H9 (cell line): ENCODE measurements around the gene LRCH1. TPM values are rescaled to one million over a fixed set of nuclear protein-coding genes. Genes with fewer than 3 reads are reported as not detected.

Experiments
- DNase-seq: peaks from one replicate; pipeline ENCODE4 v3.0.0-alpha.2; 2017
- H2AFZ ChIP-seq: one replicate; pipeline ENCODE4 v1.6.1; 2013; ENCODE audit warnings: mild to moderate bottlenecking, low read length, control low read depth, moderate library complexity
- H2AK5ac ChIP-seq: 2 replicates; pipeline ENCODE4 v1.6.1; 2013; ENCODE audit warnings: low read length, control low read depth, mixed read lengths; ENCODE audit not compliant: insufficient read length
- H2BK120ac ChIP-seq: one replicate; pipeline ENCODE4 v1.6.1; 2013; ENCODE audit warnings: low read depth, mild to moderate bottlenecking, low read length, control low read depth, inconsistent platforms; ENCODE audit not compliant: poor library complexity, severe bottlenecking
- H2BK12ac ChIP-seq: 2 replicates; pipeline ENCODE4 v1.6.1; 2013; ENCODE audit warnings: low read length, control low read depth, mixed read lengths, low read depth; ENCODE audit not compliant: insufficient read length
- H2BK15ac ChIP-seq: 2 replicates; pipeline ENCODE4 v1.6.1; 2013; ENCODE audit warnings: low read depth, low read length, control low read depth
- H2BK20ac ChIP-seq: one replicate; pipeline ENCODE4 v1.6.1; 2013; ENCODE audit warnings: low read depth, mild to moderate bottlenecking, low read length, control low read depth, inconsistent platforms; ENCODE audit not compliant: poor library complexity, severe bottlenecking
- H2BK5ac ChIP-seq: 2 replicates; pipeline ENCODE4 v1.6.1; 2013; ENCODE audit warnings: low read length, control low read depth, mixed read lengths; ENCODE audit not compliant: insufficient read length
- H3K14ac ChIP-seq: 2 replicates; pipeline ENCODE4 v1.6.1; 2013; ENCODE audit warnings: low read length, control low read depth; ENCODE audit not compliant: insufficient read depth
- H3K18ac ChIP-seq: 2 replicates; pipeline ENCODE4 v1.6.1; 2013; ENCODE audit warnings: low read depth, mild to moderate bottlenecking, mixed read lengths, low read length, control low read depth; ENCODE audit not compliant: insufficient read length
- H3K23ac ChIP-seq: 2 replicates; pipeline ENCODE4 v1.6.1; 2013; ENCODE audit warnings: low read length, control low read depth, mixed read lengths, low read depth; ENCODE audit not compliant: insufficient read length
- H3K23me2 ChIP-seq: 2 replicates; pipeline ENCODE4 v1.6.1; 2013; ENCODE audit warnings: low read depth, mild to moderate bottlenecking, mixed read lengths, low read length, control low read depth; ENCODE audit not compliant: insufficient read length, poor library complexity, severe bottlenecking
- H3K27ac ChIP-seq: 2 replicates; pipeline ENCODE4 v1.5.1; 2013; ENCODE audit warnings: low read length, control low read depth, mixed read lengths, low read depth; ENCODE audit not compliant: insufficient read length
- H3K27me3 ChIP-seq: 2 replicates; pipeline ENCODE4 v1.6.1; 2013; ENCODE audit warnings: low read length, control low read depth, inconsistent platforms; ENCODE audit not compliant: insufficient read depth
- H3K4ac ChIP-seq: 2 replicates; pipeline ENCODE4 v1.6.1; 2013; ENCODE audit warnings: low read depth, mild to moderate bottlenecking, control low read depth, inconsistent platforms, low read length, moderate library complexity
- H3K4me1 ChIP-seq: 2 replicates; pipeline ENCODE4 v1.6.1; 2013; ENCODE audit warnings: low read length, control low read depth, inconsistent platforms; ENCODE audit not compliant: insufficient read depth
- H3K4me2 ChIP-seq: 2 replicates; pipeline ENCODE4 v1.6.1; 2013; ENCODE audit warnings: low read length, control low read depth, mixed read lengths; ENCODE audit not compliant: insufficient read length, insufficient read depth
- H3K56ac ChIP-seq: 2 replicates; pipeline ENCODE4 v1.6.1; 2013; ENCODE audit warnings: low read depth, mild to moderate bottlenecking, mixed read lengths, low read length, control low read depth; ENCODE audit not compliant: insufficient read length
- H3K79me1 ChIP-seq: 2 replicates; pipeline ENCODE4 v1.6.1; 2013; ENCODE audit warnings: low read depth, mild to moderate bottlenecking, moderate library complexity, low read length, control low read depth, inconsistent platforms; ENCODE audit not compliant: insufficient read depth, poor library complexity, severe bottlenecking
- H3K79me2 ChIP-seq: 2 replicates; pipeline ENCODE4 v1.6.1; 2013; ENCODE audit warnings: low read length, control low read depth, inconsistent platforms; ENCODE audit not compliant: insufficient read depth
- H3K9ac ChIP-seq: 2 replicates; pipeline ENCODE4 v1.6.1; 2013; ENCODE audit warnings: low read length, control low read depth, mixed read lengths; ENCODE audit not compliant: insufficient read length; ENCODE audit errors: extremely low read depth
- H3K9me3 ChIP-seq: one replicate; pipeline ENCODE4 v1.6.1; 2013; ENCODE audit warnings: low read depth, low read length, inconsistent platforms; ENCODE audit not compliant: control insufficient read depth
- H3T11ph ChIP-seq: one replicate; pipeline ENCODE4 v1.6.1; 2013; ENCODE audit warnings: mild to moderate bottlenecking, low read length, control low read depth, inconsistent platforms
- H4K20me1 ChIP-seq: one replicate; pipeline ENCODE4 v1.6.1; 2013; ENCODE audit not compliant: control insufficient read depth, insufficient read length, insufficient read depth
- H4K5ac ChIP-seq: 2 replicates; pipeline ENCODE4 v1.6.1; 2013; ENCODE audit warnings: low read depth, mild to moderate bottlenecking, mixed read lengths, low read length, control low read depth; ENCODE audit not compliant: insufficient read length
- H4K8ac ChIP-seq: replicated peaks from 2 replicates; pipeline ENCODE4 v1.6.1; 2013; ENCODE audit warnings: low read length, control low read depth, mixed read lengths, low read depth; ENCODE audit not compliant: insufficient read length
- H4K91ac ChIP-seq: 2 replicates; pipeline ENCODE4 v1.6.1; 2013; ENCODE audit warnings: low read depth, mild to moderate bottlenecking, moderate library complexity, mixed read lengths, low read length, control low read depth; ENCODE audit not compliant: insufficient read length
- H3K27ac Mint-ChIP-seq, 3 experiments: 2 replicates in 2 of 3; 3 replicates in 1 of 3; pipeline ENCODE4 v1.8.0; 2020 to 2021; ENCODE audit warnings: mixed read lengths in 3 of 3, mild to moderate bottlenecking in 1 of 3, moderate library complexity in 1 of 3
- H3K27me3 Mint-ChIP-seq: 2 replicates; pipeline ENCODE4 v1.8.0; 2021; ENCODE audit warnings: low read depth, mild to moderate bottlenecking, moderate library complexity, mixed read lengths
- H3K36me3 Mint-ChIP-seq, 3 experiments: 2 replicates in 2 of 3; 3 replicates in 1 of 3; pipeline ENCODE4 v1.8.0; 2020 to 2021; ENCODE audit warnings: low read depth in 3 of 3, mixed read lengths in 3 of 3; ENCODE audit not compliant: insufficient read depth in 1 of 3
- H3K4me1 Mint-ChIP-seq, 2 experiments: 2 replicates each; pipeline ENCODE4 v1.8.0; 2020; ENCODE audit warnings: mixed read lengths in 2 of 2
- H3K4me3 Mint-ChIP-seq, 2 experiments: 2 replicates in 1 of 2; 3 replicates in 1 of 2; pipeline ENCODE4 v1.8.0; 2020 to 2021; ENCODE audit warnings: mild to moderate bottlenecking in 2 of 2, mixed read lengths in 2 of 2, moderate library complexity in 1 of 2
- H3K9me3 Mint-ChIP-seq, 2 experiments: 2 replicates in 1 of 2; 3 replicates in 1 of 2; pipeline ENCODE4 v1.8.0; 2020; ENCODE audit warnings: mild to moderate bottlenecking in 2 of 2, mixed read lengths in 2 of 2, moderate library complexity in 1 of 2
- CTCF ChIP-seq: fragments of 200-600 bp; sonication (generic); conservative IDR thresholded peaks from 3 replicates; pipeline ENCODE4 v1.8.0; 2021; ENCODE audit warnings: antibody characterized with exemption, mild to moderate bottlenecking
- WGBS: extraction: QIAGEN DNeasy Blood & Tissue Kit; methylation state at CpG from one replicate; pipeline ENCODE4 v1.1.7; 2013; ENCODE audit warnings: missing lambda C conversion rate, low lambda C conversion rate, mixed read lengths; ENCODE audit not compliant: insufficient read length; ENCODE audit errors: extremely low coverage; 5-methylcytosine and 5-hydroxymethylcytosine counted together
- total RNA-seq: library from RNA; stranded (reverse); gene quantifications from 2 replicates; pipeline ENCODE4 v1.2.1, GENCODE V29; 2021

LRCH1 gene
- total RNA-seq, 1 experiment from 2014 or later, result 8.0 TPM

GRCh38 chr13:46567671-46568070 is 14.7 kb downstream of the LRCH1 start:
- Histone ChIP-seq H2AFZ (no peak overlapping the region), H3K14ac (no peak overlapping the region), H3K23me2 (no peaks in the 10 kb centered on the region), H4K91ac (no peak overlapping the region), H3K4me1 (no peaks in the 10 kb centered on the region; the same call in 1 of the 2 replicates), H2BK20ac (no peak overlapping the region), H2BK120ac (no peak overlapping the region), H3K79me2 (peaks cover 4% of the 10 kb centered on the region; the same call in 1 of the 2 replicates), H2AK5ac (no peak overlapping the region), H3K27me3 (no peaks in the 10 kb centered on the region), H4K20me1 (no peaks in the 10 kb centered on the region), H3K23ac (no peak overlapping the region), H2BK12ac (no peak overlapping the region), H3K27ac (no peak overlapping the region), H3K79me1 (no peaks in the 10 kb centered on the region), H4K5ac (no peak overlapping the region), H3K4me2 (no peak overlapping the region), H2BK15ac (no peak overlapping the region), H3K9me3 (no peaks in the 10 kb centered on the region), H3K4ac (no peak overlapping the region), H3K56ac (no peak overlapping the region), H3K9ac (no peak overlapping the region), H2BK5ac (no peak overlapping the region), H4K8ac (no peak overlapping the region), H3K18ac (no peak overlapping the region), H3T11ph (no peak overlapping the region)
- H3K9me3 Mint-ChIP-seq, result no peaks in the 10 kb centered on the region
- no peaks in the 10 kb centered on the region for H3K36me3 Mint-ChIP-seq
- WGBS, result no CpG with 5 or more reads among the region's 2 CpGs
- H3K27ac Mint-ChIP-seq, result peak overlapping the region in 1 of 3 experiments; percentile 58; a peak in 4 of 7 replicates
- no peak for TF ChIP-seq CTCF
- H3K4me1 Mint-ChIP-seq, result peaks cover 12 to 14% of the 10 kb centered on the region in 2 experiments
- H3K27me3 Mint-ChIP-seq, result no peaks in the 10 kb centered on the region
- no peak for DNase-seq
- no peak overlapping the region for H3K4me3 Mint-ChIP-seq
